ENCODE measurements around the gene THADA. TPM values are rescaled to one million over a fixed set of nuclear protein-coding genes. Genes with fewer than 3 reads are reported as not detected.
A peak's percentile ranks its signal among the peaks of the same experiment; 100 is the strongest.

The THADA gene
- total and polyA plus RNA-seq, 2 donors (not counting 1 experiment from before 2014, with no cell fraction given) = 9.2 to 36.2 TPM

GRCh38 chr2:43611987-43612894, 16.4 kb upstream of the THADA start:
- Histone ChIP-seq H3K4me1 (ENCODE audit: control insufficient read depth, extremely low read depth, insufficient read depth, low read length) (no peaks in the 10 kb centered on the region), H3K4me3 (replicated peaks in 1 of 4; ENCODE audit: control extremely low read depth in 1 of 4, insufficient read depth in 1 of 4, low read depth in 3 of 4, low read length in 4 of 4) (no peak overlapping the region), H3K9me3 (ENCODE audit: control insufficient read depth, insufficient read depth, low read depth, low read length) (no peaks in the 10 kb centered on the region), H3K9ac (ENCODE audit: insufficient read depth, low read length) (no peak overlapping the region), H3K27me3 (ENCODE audit: control insufficient read depth, insufficient read depth, low read length) (no peaks in the 10 kb centered on the region), H4K20me1 (ENCODE audit: control insufficient read depth, extremely low read depth, insufficient read depth, low read length) (no peaks in the 10 kb centered on the region), H3K79me2 (ENCODE audit: control insufficient read depth, insufficient read depth, low read length) (no peaks in the 10 kb centered on the region), H2AFZ (ENCODE audit: low read length) (no peak overlapping the region), H3K27ac (ENCODE audit: insufficient read depth, low read length) (no peak overlapping the region), H3K4me2 (ENCODE audit: extremely low read depth, insufficient read depth, low read length) (peak overlapping the region; percentile 55), H3K36me3 (ENCODE audit: control insufficient read depth, insufficient read depth, low read length) (no peaks in the 10 kb centered on the region)
- TF ChIP-seq EZH2 (IDR thresholded peaks at IDR 0.05; ENCODE audit: low read length, missing control alignments) (no peak), CTCF (conservative IDR thresholded peaks at IDR 0.05 in 1 of 2, IDR thresholded peaks at IDR 0.05 in 1 of 2; ENCODE audit: low read depth in 1 of 2, low read length in 2 of 2) (peak; percentile 91 to 93)
- DNase-seq (ENCODE audit: low read depth in 2 of 2) = peak; percentile 58 to 84

GRCh38 chr2:43610361-43610760, 14.5 kb upstream of the THADA start:
- H3K9me3 ChIP-seq (ENCODE audit: control insufficient read depth, insufficient read depth, low read depth, low read length) = no peaks in the 10 kb centered on the region
- H3K9ac ChIP-seq (ENCODE audit: insufficient read depth, low read length) = no peak overlapping the region
- no peaks in the 10 kb centered on the region for H4K20me1 ChIP-seq (ENCODE audit: control insufficient read depth, extremely low read depth, insufficient read depth, low read length)
- no peak overlapping the region for H3K27ac ChIP-seq (ENCODE audit: insufficient read depth, low read length)
- H3K79me2 ChIP-seq (ENCODE audit: control insufficient read depth, insufficient read depth, low read length) = no peaks in the 10 kb centered on the region
- H3K27me3 ChIP-seq (ENCODE audit: control insufficient read depth, insufficient read depth, low read length) = no peaks in the 10 kb centered on the region
- TF ChIP-seq EZH2 (IDR thresholded peaks at IDR 0.05; ENCODE audit: low read length, missing control alignments) (no peak), CTCF (conservative IDR thresholded peaks at IDR 0.05 in 1 of 2, IDR thresholded peaks at IDR 0.05 in 1 of 2; ENCODE audit: low read depth in 1 of 2, low read length in 2 of 2) (no peak)
- no peak overlapping the region for H3K4me2 ChIP-seq (ENCODE audit: extremely low read depth, insufficient read depth, low read length)
- no peak overlapping the region for H2AFZ ChIP-seq (ENCODE audit: low read length)
- H3K4me1 ChIP-seq (ENCODE audit: control insufficient read depth, extremely low read depth, insufficient read depth, low read length) = no peaks in the 10 kb centered on the region
- H3K36me3 ChIP-seq (ENCODE audit: control insufficient read depth, insufficient read depth, low read length) = no peaks in the 10 kb centered on the region
- DNase-seq (ENCODE audit: low read depth in 2 of 2) = no peak
- H3K4me3 ChIP-seq (replicated peaks in 1 of 4; ENCODE audit: control extremely low read depth in 1 of 4, insufficient read depth in 1 of 4, low read depth in 3 of 4, low read length in 4 of 4) = no peak overlapping the region

GRCh38 chr2:43609290-43609918, 13.6 kb upstream of the THADA start:
- DNase-seq (ENCODE audit: low read depth in 2 of 2) = peak; percentile 34 to 62
- no peak overlapping the region for H3K4me2 ChIP-seq (ENCODE audit: extremely low read depth, insufficient read depth, low read length)
- H3K9me3 ChIP-seq (ENCODE audit: control insufficient read depth, insufficient read depth, low read depth, low read length) = no peaks in the 10 kb centered on the region
- no peaks in the 10 kb centered on the region for H3K4me1 ChIP-seq (ENCODE audit: control insufficient read depth, extremely low read depth, insufficient read depth, low read length)
- no peak overlapping the region for H3K4me3 ChIP-seq (replicated peaks in 1 of 4; ENCODE audit: control extremely low read depth in 1 of 4, insufficient read depth in 1 of 4, low read depth in 3 of 4, low read length in 4 of 4)
- no peaks in the 10 kb centered on the region for H3K79me2 ChIP-seq (ENCODE audit: control insufficient read depth, insufficient read depth, low read length)
- TF ChIP-seq EZH2 (IDR thresholded peaks at IDR 0.05; ENCODE audit: low read length, missing control alignments) (no peak), CTCF (conservative IDR thresholded peaks at IDR 0.05 in 1 of 2, IDR thresholded peaks at IDR 0.05 in 1 of 2; ENCODE audit: low read depth in 1 of 2, low read length in 2 of 2) (peak; percentile 55 to 65)
- H2AFZ ChIP-seq (ENCODE audit: low read length) = no peak overlapping the region
- no peak overlapping the region for H3K9ac ChIP-seq (ENCODE audit: insufficient read depth, low read length)
- H3K27ac ChIP-seq (ENCODE audit: insufficient read depth, low read length) = no peak overlapping the region
- no peaks in the 10 kb centered on the region for H4K20me1 ChIP-seq (ENCODE audit: control insufficient read depth, extremely low read depth, insufficient read depth, low read length)
- H3K36me3 ChIP-seq (ENCODE audit: control insufficient read depth, insufficient read depth, low read length) = no peaks in the 10 kb centered on the region
- H3K27me3 ChIP-seq (ENCODE audit: control insufficient read depth, insufficient read depth, low read length) = no peaks in the 10 kb centered on the region
